ENCODE data around the gene PGM5. TPM values are rescaled to one million over a fixed set of nuclear protein-coding genes. Genes with fewer than 3 reads are reported as not detected.

Gene PGM5
- total and polyA plus RNA-seq, 2 experiments from 2014 or later: not detected

DNA sequence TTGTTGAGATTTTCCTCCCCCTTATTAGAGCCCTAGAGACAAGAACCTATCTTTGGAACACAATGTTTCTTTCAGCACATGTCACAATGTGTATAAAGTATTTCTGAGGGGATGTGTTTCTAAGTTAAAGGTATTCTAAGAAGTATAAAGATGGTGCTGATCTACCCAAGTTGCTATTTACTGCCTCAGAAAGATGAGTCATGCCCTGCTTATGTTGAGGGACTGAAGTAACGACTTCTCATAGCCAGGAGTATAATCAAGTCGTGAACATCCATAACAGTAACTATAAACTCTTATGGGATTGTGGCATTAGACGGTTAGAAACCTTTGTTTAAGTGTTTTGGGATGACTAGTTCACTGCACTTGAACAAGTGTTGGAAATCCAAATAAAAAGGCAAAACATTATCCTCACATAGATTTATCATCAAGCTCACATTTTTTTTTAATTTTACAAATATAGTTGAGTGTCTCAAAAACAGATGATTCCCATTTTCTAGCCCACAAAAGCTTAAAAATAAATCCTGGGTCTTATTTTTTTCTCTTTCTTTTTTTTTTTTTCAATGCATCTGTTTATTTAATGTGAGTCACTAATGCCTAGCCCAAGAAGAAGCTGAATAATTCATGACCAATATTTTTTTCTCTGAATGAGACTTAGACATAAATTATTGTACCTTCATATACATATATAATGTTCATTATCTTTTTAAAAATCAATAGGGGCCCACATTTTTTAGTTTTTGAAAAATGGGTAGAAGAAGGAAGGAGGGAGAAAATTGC lies 196.5 kb downstream of the PGM5 start:
- Histone ChIP-seq H3K4me2 (no peak overlapping the region), H4K20me1 (replicated peaks; ENCODE audit: insufficient read depth) (no peaks in the 10 kb centered on the region), H2AFZ (no peak overlapping the region), H3K27ac (ENCODE audit: low read depth) (no peak overlapping the region), H3F3A (replicated peaks; ENCODE audit: low read depth) (no peaks in the 10 kb centered on the region), H3K36me3 (ENCODE audit: insufficient read depth) (no peaks in the 10 kb centered on the region), H3K27me3 (ENCODE audit: insufficient read depth) (peaks cover 9% of the 10 kb centered on the region), H3K4me1 (ENCODE audit: insufficient read depth) (no peaks in the 10 kb centered on the region), H3K9me2 (ENCODE audit: insufficient read depth) (no peaks in the 10 kb centered on the region), H3K79me2 (replicated peaks; ENCODE audit: insufficient read depth) (no peaks in the 10 kb centered on the region), H3K4me3 (no peak overlapping the region)
- TF ChIP-seq, protein P1, sequence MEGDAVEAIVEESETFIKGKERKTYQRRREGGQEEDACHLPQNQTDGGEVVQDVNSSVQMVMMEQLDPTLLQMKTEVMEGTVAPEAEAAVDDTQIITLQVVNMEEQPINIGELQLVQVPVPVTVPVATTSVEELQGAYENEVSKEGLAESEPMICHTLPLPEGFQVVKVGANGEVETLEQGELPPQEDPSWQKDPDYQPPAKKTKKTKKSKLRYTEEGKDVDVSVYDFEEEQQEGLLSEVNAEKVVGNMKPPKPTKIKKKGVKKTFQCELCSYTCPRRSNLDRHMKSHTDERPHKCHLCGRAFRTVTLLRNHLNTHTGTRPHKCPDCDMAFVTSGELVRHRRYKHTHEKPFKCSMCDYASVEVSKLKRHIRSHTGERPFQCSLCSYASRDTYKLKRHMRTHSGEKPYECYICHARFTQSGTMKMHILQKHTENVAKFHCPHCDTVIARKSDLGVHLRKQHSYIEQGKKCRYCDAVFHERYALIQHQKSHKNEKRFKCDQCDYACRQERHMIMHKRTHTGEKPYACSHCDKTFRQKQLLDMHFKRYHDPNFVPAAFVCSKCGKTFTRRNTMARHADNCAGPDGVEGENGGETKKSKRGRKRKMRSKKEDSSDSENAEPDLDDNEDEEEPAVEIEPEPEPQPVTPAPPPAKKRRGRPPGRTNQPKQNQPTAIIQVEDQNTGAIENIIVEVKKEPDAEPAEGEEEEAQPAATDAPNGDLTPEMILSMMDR (conservative IDR thresholded peaks at IDR 0.05; ENCODE audit: low read depth in 2 of 2): no peak
- TF ChIP-seq ZNF114 (CRISPR knock-in tag; IDR thresholded peaks at IDR 0.05) (no peak), JUNB (IDR thresholded peaks at IDR 0.05; ENCODE audit: unreplicated experiment) (no peak), POLR2AphosphoS5 (IDR thresholded peaks at IDR 0.05; ENCODE audit: low read depth) (no peak), EZH2 (IDR thresholded peaks at IDR 0.05; ENCODE audit: low read depth, unreplicated experiment) (no peak), NANOG (IDR thresholded peaks at IDR 0.05; ENCODE audit: borderline replicate concordance) (no peak), CREB1 (CRISPR knock-in tag; IDR thresholded peaks at IDR 0.05; ENCODE audit: low read depth) (no peak), STAT1 (IDR thresholded peaks at IDR 0.05; ENCODE audit: unreplicated experiment) (no peak), ZNF331 (CRISPR knock-in tag; IDR thresholded peaks at IDR 0.05; ENCODE audit: low read depth) (no peak), EZH2phosphoT487 (IDR thresholded peaks at IDR 0.05; ENCODE audit: unreplicated experiment) (no peak)
- TF ChIP-seq, protein P2, sequence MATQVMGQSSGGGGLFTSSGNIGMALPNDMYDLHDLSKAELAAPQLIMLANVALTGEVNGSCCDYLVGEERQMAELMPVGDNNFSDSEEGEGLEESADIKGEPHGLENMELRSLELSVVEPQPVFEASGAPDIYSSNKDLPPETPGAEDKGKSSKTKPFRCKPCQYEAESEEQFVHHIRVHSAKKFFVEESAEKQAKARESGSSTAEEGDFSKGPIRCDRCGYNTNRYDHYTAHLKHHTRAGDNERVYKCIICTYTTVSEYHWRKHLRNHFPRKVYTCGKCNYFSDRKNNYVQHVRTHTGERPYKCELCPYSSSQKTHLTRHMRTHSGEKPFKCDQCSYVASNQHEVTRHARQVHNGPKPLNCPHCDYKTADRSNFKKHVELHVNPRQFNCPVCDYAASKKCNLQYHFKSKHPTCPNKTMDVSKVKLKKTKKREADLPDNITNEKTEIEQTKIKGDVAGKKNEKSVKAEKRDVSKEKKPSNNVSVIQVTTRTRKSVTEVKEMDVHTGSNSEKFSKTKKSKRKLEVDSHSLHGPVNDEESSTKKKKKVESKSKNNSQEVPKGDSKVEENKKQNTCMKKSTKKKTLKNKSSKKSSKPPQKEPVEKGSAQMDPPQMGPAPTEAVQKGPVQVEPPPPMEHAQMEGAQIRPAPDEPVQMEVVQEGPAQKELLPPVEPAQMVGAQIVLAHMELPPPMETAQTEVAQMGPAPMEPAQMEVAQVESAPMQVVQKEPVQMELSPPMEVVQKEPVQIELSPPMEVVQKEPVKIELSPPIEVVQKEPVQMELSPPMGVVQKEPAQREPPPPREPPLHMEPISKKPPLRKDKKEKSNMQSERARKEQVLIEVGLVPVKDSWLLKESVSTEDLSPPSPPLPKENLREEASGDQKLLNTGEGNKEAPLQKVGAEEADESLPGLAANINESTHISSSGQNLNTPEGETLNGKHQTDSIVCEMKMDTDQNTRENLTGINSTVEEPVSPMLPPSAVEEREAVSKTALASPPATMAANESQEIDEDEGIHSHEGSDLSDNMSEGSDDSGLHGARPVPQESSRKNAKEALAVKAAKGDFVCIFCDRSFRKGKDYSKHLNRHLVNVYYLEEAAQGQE (IDR thresholded peaks at IDR 0.05; ENCODE audit: unreplicated experiment): no peak
- no peaks in the 10 kb centered on the region for H3K36me3 Mint-ChIP-seq (ENCODE audit: low read depth)
- DNase-seq (ENCODE audit: low spot score): no peak
- no peak overlapping the region for H3K27ac Mint-ChIP-seq
- no peak overlapping the region for H3K4me3 Mint-ChIP-seq
- peaks cover 9% of the 10 kb centered on the region; the same call in 2 of the 3 replicates for H3K4me1 Mint-ChIP-seq
- peaks cover 4% of the 10 kb centered on the region for H3K27me3 Mint-ChIP-seq (ENCODE audit: insufficient read depth, low read depth, poor library complexity)
- no peak for ATAC-seq
- no peaks in the 10 kb centered on the region for H3K9me3 Mint-ChIP-seq

Data from GM23338 (cell line).